ENCODE measurements around the gene SRGAP2C.
"Not testable (repeated sequence)": the region's sequence is repeated elsewhere in the genome, so short reads cannot be mapped to it uniquely, and the experiment has no call there.

SRGAP2C gene

GRCh38 chr1:121368910-121369309, 184.1 kb downstream of the SRGAP2C start:
- not testable (repeated sequence) for DNase-seq (ENCODE audit: extremely low read depth in 1 of 2, low read depth in 1 of 2)

GRCh38 chr1:121369959-121370358, 185.2 kb downstream of the SRGAP2C start:
- not testable (repeated sequence) for DNase-seq (ENCODE audit: extremely low read depth in 1 of 2, low read depth in 1 of 2)

GRCh38 chr1:121374851-121375367, 190.1 kb downstream of the SRGAP2C start:
- not testable (repeated sequence) for DNase-seq (ENCODE audit: extremely low read depth in 1 of 2, low read depth in 1 of 2)

- DNase-seq (ENCODE audit: extremely low read depth in 1 of 2, low read depth in 1 of 2) = not testable (repeated sequence)
Observed at GRCh38 chr1:121376986-121377385, 192.2 kb downstream of the SRGAP2C start.

- not testable (repeated sequence) for DNase-seq (ENCODE audit: extremely low read depth in 1 of 2, low read depth in 1 of 2)
Observed at GRCh38 chr1:121378757-121379156, 194.0 kb downstream of the SRGAP2C start.

- DNase-seq (ENCODE audit: extremely low read depth in 1 of 2, low read depth in 1 of 2) = not testable (repeated sequence)
Observed at GRCh38 chr1:121384754-121385153, 200.0 kb downstream of the SRGAP2C start.

GRCh38 chr1:121385162-121385561, 200.4 kb downstream of the SRGAP2C start:
- DNase-seq (ENCODE audit: extremely low read depth in 1 of 2, low read depth in 1 of 2) = not testable (repeated sequence)

- DNase-seq (ENCODE audit: extremely low read depth in 1 of 2, low read depth in 1 of 2) = not testable (repeated sequence)
Observed at GRCh38 chr1:121385563-121386288, 201.0 kb downstream of the SRGAP2C start.

- DNase-seq (ENCODE audit: extremely low read depth in 1 of 2, low read depth in 1 of 2) = not testable (repeated sequence)
Observed at GRCh38 chr1:121386319-121386948, 201.7 kb downstream of the SRGAP2C start.

- not testable (repeated sequence) for DNase-seq (ENCODE audit: extremely low read depth in 1 of 2, low read depth in 1 of 2)
Observed at GRCh38 chr1:121389895-121390560, 205.3 kb downstream of the SRGAP2C start.

GRCh38 chr1:121392130-121392529, 207.4 kb downstream of the SRGAP2C start:
- DNase-seq (ENCODE audit: extremely low read depth in 1 of 2, low read depth in 1 of 2) = not testable (repeated sequence)

- not testable (repeated sequence) for DNase-seq (ENCODE audit: extremely low read depth in 1 of 2, low read depth in 1 of 2)
Observed at GRCh38 chr1:121395718-121396201, 211.0 kb downstream of the SRGAP2C start.

- not testable (repeated sequence) for DNase-seq (ENCODE audit: extremely low read depth in 1 of 2, low read depth in 1 of 2)
Observed at GRCh38 chr1:121396335-121397081, 211.7 kb downstream of the SRGAP2C start.

- not testable (repeated sequence) for DNase-seq (ENCODE audit: extremely low read depth in 1 of 2, low read depth in 1 of 2)
Observed at GRCh38 chr1:121397101-121397500, 212.3 kb downstream of the SRGAP2C start.

- DNase-seq (ENCODE audit: extremely low read depth in 1 of 2, low read depth in 1 of 2) = not testable (repeated sequence)
Observed at GRCh38 chr1:121399193-121399592, 214.4 kb downstream of the SRGAP2C start.

- DNase-seq (ENCODE audit: extremely low read depth in 1 of 2, low read depth in 1 of 2) = not testable (repeated sequence)
Observed at GRCh38 chr1:121400108-121400507, 215.3 kb downstream of the SRGAP2C start.

- not testable (repeated sequence) for DNase-seq (ENCODE audit: extremely low read depth in 1 of 2, low read depth in 1 of 2)
Observed at GRCh38 chr1:121400541-121401310, 216.0 kb downstream of the SRGAP2C start.

GRCh38 chr1:121401375-121401955, 216.7 kb downstream of the SRGAP2C start:
- DNase-seq (ENCODE audit: extremely low read depth in 1 of 2, low read depth in 1 of 2) = not testable (repeated sequence)

GRCh38 chr1:121403254-121403653, 218.5 kb downstream of the SRGAP2C start:
- not testable (repeated sequence) for DNase-seq (ENCODE audit: extremely low read depth in 1 of 2, low read depth in 1 of 2)
